Activated CD8-positive, alpha-beta memory T cell treated with anti-CD3 and anti-CD28 coated beads for 48 hours (primary cell): ENCODE data around the gene ERFL.
"Not testable (repeated sequence)": the region's sequence is repeated elsewhere in the genome, so short reads cannot be mapped to it uniquely, and the experiment has no call there.

ENCODE experiments used
- DNase-seq, 3 experiments: peaks; one replicate each; pipeline ENCODE4 v3.0.0-alpha.2; 2020; ENCODE audit warnings: low read depth in 2 of 3, low spot score in 2 of 3

ERFL gene

DNA sequence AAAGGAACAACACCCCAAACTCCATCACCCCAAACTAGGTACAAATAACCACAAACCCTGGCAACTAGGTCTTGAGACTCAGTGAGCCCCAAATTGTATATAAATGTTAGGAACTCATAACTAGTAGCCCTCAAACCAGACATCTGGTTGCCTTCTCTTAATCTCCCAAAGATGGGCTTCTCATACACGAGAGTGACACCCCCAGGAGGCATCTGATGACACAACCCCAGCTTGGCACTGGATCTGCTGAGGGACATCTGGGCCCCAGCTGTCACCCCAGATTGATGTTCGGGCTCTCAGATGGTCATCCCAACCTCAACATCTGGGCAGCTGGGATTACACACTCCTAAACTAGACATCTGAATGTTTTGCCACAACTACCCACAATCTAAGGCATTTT is 16.1 kb upstream of the ERFL start:
- DNase-seq, result no peak

DNA sequence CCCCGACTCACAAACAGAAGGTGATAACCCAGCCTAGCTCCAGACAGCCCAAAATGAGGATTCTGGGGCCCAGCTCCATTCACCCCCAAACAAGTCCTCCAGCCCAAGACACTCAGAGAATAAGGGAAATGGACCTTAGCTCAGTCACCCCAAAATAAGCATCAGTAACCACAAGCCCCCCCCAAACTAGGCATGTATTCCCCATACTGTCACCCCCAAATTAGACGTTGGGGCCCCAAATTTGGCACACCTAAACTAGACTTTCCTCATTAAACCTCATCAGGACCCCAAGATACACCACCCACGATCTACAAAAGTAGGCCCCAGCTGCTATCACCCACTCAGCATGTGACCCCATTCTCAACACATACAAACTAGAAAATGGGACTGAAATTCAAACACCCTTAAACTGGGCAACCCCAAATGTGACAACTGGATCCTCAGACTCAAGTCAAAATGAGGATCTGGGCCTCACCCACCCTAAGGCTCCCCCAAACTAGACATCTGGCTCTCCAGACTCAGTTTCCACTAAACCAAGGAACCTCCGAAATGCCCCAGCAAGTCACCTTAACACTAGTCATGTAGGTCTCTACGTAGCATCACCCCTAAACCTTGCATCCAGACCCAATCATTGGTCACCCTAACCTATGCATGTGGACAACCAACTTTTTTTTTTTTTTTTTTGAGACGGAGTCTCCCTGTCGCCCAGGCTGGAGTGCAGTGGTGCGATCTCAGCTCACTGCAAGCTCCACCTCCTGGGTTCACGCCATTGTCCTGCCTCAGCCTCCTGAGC is 13.4 kb upstream of the ERFL start:
- no peak for DNase-seq

DNA sequence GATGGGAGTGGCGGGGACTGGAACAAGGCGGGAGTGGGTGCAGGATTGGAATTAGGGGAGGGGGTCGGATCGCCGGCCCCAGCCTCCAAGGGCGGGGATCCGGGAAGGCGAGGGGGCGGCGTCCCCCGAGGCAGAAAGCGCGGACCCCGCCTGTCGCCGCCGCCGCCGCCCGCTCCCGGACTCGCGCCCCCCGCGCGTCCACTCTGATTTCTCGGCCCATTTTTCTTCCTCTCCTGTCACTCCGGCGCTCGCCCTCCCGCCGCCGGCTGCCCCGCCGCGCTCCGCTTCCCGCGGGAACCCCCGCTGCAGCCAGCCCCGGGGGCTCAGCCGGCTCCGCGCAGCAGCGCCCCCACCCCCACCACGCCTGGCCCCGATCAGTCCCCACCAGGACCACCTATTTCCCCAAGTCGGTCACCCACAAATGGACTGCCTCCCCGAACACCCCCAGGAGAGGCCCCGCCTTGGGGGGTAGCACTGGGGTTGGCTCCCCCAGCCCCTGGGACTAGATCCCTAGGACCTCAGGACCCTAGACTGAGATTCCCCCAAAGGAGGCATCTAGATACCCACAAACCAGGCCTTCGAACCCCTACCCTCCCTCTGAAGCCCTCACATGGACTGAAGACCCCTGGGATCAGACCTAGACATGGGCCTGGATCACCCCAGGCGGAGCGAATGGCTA is 12.6 kb upstream of the ERFL start:
- DNase-seq, result no peak

DNA sequence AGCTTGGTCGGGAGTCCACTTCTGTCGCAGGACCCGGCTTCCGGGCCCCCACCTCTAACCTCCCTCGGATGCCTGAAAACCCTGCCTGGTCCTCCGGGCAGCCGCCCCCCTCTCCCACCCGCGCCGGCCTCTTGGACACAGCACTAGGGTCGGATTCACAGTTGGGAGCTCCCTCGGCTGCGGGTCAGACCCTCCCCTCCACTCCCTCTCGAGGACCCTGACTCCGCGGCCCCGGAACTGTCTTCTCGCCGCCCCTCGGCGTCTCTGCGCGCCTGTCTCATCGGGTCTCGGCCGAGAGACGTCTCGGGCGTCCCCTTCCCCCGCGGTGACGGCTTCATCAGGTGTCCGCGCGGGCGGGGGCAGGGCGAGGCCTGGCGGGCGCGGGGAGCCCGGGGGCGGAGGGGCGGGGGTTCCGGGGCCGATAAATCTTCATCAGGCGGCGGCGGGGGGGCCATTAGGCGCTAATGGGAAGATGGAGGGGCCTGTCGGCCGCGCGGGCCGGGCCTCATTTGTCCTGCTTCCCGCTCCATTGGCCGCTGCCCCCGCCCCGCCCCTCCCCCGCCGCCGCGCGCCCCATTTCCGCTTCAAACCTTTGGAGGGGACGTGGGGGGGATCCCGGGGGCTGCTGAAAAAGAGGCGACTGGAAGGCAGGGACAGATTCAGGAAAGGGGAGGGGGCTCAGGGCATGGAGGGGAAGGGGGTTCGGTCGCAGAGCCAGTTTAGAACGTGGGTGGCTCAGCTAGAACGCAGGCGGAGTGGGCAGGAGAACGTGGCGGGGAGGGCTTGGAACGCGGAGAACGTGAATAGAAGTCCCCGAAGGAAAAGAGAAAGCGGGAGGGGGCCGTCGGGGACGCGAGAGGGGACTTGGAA is 11.8 kb upstream of the ERFL start:
- no peak for DNase-seq

DNA sequence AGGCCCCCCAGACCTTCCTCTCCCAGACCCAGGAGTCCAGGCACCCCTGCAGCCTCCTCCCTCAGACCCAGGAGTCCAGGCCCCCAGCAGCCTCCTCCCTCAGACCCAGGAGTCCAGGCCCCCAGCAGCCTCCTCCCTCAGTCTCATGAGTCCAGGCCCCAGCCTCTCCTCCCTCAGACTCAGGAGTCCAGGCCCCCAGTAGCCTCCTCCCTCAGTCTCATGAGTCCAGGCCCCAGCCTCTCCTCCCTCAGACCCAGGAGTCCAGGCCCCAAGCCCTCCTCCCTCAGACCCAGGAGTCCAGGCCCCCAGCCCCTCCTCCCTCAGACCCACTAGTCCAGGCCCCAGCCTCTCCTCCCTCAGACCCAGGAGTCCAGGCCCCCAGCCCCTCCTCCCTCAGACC is 11.0 kb upstream of the ERFL start:
- DNase-seq, result not testable (repeated sequence)

DNA sequence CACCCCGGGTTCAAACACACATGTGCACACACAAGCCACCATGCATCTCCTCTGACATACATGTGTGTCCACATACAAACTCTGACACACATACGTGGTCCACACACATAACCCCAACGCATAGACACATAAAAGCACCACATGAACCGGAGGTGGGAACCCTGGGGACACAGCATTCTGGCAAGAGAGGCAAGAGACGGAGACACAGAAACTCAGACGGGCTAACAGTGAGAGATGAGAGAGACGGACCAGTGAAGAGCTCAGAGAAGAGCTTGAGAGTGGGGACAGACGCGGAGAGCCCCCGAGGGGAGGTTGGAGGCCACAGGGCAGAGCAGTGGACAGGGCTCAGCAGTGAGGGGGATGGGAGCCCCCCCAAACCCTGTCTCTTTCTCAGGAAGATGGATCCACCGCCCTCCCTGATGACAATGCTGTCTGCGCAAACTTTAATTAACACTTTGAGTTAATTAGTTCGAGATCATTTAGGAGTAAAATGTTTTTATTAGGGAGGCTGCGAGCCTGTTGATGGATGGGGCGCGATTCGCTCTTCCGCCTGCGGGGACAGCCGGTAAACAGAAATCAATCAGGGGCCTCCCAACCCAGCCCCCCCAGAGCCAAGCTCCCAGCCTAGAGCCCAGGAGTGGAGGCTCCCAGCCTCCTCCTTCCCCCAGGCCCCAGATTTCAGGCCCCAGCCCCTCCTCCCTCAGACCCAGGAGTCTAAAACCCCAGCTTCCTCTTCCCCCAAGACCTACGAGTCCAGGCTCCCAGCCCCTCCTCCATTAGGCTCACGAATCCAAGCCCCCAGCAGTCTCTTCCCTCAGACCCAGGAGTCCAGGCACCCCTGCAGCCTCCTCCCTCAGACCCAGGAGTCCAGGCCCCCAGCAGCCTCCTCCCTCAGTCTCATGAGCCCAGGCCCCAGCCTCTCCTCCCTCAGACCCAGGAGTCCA is 9.5 kb upstream of the ERFL start:
- no peak for DNase-seq

DNA sequence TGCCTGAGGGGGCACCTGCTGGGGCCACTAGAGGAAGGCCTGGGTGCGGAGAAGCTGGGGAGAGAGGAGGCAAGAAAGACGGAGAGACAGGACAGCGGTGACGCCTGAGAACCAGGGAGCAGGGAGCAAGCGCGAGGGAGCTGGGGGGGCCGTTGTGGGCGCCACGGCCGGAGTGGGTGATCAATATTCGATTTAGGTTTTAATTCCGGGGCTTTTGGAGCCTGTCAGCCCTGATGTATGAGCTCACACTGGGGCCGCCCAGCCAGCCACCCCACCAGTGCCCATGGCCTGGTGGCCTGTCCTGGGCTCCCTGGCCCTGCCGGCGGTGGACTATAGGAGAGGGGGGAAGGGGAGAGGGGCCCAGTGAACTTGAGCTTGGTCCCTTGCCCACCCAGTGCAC is 8.7 kb upstream of the ERFL start:
- DNase-seq, result no peak

DNA sequence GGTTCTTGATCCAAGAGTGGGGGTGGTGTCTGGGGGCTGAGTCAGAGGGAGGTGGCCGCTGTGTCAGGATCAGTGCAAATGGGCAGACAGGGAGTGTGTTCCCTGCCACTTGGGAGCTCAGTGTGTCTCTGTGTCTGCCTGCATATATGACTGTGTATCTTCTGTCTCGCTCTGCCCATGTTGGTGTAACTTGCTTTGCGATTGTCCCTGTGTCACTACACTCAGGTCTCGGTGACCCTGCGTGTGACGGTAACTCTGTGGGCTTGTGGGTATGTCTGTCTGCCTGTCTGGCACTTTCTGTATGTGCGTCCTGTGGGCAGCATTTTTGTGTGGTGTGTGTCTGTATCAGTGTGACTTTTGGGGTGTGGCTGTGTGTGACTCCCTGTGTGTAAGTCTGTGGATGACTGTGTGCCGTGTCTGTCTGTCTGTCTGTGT is 8.2 kb upstream of the ERFL start:
- no peak for DNase-seq

DNA sequence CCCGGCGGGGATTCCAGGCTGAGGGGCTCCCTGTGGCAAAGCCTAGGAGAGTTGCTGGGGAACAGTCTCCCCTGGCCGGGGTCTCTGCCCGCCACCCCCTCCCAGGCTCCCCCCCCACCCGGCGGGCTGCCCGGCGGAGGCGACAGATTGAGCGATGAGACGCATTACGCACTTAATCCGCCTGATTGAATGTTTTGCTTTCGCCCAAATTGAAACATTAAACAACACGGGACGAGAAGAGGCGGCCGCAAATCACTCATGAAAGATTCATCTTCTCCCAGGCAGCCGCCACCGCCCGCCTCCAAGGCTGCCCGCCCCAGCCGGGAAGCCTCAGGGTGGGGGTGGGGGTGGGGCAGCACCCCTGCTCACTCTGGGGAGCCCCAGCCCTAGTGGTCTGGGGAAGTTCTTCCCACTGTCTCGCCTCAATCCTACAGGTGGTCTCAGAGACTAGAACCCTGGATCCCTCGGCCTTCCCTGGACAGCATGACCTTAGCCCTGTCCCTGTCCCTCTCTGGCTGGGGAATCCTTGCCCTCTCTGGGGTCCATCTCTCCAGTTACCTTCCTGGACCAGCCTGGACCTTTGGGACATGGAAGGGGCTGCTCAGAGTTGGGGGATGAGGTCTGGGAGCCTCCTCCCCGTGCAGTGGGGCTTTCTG is 7.6 kb upstream of the ERFL start:
- no peak for DNase-seq

DNA sequence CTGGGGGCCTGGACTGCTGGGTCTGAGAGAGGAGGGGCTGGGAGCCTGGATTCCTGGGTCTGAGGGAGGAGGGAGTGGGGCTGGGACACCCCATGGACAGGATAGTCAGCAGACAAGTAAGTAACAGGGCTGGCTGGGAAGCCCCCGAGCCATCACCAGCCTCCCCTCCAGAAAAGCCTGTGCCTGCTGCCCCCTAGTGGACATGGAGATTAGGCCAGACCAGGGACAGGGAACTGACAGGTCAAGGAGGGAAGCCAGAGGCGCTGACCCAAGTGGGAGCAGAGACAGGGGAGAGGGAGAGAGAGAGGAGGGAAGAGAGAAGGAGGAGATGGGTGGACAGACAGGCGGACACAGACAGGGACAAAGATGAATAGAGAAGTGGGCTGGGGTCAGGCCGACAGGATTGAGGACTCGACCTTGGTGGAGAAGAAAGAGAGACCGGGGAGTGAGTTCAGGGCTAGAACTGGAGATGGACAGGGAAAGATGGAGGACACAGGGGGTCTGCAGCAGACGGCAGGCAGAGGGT is 6.7 kb upstream of the ERFL start:
- DNase-seq, result peak; percentile 44 to 84 (median 60)

DNA sequence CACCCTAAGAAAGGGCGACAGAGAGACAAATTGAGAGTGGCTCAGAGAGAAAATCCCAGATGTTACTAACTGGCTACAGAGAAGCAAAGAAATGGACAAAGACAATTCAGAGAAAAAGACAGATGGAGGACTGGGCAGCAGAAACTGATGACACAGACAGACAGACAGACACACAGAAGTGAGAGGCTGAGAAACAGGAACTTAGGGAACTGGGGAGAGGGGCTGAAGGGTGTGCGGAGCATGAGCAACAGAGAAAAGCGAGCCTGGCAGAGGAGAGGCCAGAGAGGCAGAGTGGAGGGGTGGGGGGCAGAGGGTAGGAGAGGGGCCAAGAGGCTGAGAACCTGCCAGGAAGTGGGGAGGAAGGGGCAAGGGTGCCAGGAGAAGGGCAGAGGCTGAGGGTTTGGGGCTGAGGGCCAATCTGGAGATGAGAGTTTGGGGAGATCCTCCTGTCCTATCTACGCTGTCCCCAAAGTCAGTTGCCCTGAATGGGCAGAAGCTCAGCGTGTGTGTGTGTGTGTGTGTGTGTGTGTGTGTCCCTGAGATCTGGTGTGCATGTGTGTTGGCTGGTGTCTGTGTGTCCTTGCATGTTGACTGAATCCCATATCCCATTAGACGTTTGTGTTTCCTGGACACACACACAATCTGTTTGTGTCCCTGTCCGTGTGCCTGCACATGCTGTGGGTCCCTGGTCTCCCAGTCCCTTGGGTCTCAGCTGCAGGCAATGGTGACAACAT is 5.6 kb upstream of the ERFL start:
- no peak for DNase-seq

DNA sequence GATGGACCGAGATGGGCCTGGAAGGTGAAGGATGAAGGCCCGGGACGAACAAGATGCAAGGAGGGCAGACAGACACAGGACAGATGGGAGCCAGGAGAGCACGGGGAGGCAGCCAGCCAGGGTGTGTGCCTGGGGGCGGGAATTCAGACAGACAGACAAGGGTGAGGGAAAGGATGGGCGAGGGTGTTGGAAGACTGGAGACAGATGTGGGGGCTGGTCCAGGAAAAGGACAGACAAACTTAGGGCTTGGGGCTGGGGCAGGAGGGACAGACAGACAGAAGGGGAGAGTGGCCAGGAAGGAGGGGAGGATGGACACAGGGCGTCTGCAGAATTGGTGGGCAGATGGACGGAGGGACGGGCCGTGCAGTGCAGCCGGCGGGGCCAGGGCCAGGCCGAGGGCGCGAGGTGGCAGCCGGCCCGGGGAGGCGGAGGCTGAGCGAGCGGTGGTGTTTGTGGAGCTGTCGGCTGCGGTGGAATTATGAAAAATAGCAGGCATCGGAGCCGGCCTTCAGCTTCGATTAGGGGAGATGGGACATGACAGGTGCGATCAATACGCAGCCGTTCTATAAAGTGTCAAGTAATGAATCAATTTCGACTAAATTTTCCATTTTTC is 4.6 kb upstream of the ERFL start:
- DNase-seq, result no peak

DNA sequence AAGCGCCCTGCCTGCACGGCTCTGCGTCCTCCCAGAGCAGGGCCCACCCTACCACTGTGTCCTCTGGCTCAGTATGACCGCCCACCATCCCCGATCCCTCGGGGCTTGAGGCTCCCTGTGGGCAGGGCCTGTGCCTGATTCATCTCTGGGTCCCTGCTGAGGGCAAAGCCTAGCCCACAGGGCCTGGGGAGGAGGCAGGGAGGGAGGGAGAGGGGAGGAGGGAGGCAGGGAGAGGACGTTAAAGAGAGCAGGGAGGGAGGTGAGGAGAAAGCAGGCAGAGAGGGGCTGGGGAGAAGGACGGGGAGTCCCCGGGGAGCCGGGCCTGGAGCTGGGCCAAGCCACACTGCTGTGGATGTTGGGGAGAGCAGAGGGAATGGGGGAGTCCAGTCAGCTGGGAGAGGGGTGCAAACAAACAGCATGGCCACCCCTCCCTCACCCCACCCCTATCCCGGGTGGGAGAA is 4.0 kb upstream of the ERFL start:
- no peak for DNase-seq

DNA sequence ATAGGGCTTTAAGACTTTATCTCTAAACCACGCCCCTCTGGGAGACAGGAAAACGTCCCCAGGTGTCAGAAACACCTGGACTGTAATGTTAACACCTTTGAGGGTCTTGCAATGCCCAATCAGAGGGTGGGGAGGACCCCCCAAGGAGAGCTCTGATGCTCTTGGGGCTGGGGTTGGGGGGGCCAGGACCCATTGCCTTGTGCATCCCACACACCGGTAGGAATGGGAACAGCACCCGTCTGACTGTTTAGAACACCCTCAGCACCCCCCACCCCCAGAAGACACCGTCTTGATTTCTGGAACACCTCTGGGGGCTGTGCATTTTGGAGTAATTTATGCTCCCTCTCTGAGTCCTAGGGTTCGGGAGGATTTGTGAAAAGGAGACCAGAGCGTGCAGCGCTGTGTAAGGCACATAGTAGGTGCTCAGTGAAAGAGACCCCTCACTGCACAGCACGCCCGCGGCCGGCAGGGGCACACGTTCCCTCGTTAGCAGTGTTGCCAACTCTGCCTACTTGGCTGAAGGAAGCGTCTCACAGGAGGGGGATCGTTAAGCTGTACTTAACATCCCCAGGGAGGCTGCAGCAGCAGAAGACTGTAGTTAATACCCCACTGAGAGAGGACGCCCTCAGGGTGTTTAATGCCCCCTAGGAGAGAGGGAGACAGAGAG is 2.8 kb upstream of the ERFL start:
- DNase-seq, result no peak

DNA sequence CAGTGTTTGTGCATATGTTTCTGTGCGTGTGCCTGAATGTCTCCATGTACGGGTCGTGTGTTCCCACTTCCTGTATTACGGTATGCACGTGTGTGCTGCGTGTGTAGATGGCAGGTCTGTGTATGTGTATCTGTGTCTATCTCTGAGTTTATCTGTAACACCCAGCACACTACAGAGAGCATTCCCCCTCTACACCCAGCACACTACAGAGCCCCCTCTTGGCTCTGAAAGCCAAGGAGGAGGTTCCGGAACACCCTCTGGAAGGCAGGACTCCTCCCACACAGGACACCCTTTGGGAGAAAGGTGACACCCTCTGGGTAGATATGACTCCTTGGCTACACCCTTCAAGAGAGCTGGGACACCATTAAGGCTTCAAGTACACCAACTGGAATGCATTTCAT is 2.1 kb upstream of the ERFL start:
- no peak for DNase-seq

DNA sequence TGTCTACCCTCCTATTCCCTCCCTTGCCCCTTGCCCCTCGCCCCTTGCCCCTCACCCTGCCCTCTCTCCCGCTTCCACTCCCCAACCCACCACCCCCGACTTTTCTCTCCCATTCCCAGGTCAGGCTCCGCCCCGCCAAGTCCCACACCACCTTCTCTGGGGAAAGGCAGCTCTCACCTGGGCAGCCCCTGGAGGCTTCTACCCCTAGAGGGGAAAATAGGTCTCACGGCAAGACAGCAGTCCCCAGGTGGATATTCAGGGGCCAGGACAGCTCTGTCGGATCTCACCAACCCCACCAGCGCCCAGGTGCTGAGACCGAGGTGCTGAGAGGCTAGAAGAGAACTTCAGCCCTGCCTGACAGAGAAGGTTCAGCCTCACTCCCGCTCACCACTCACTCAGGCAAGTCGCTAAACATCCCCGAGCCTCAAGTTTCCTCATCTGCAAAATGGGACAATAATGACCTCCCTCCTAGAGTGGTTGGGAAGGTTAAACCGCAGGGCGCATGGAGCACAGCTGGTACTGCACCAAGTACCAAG is 1.4 kb upstream of the ERFL start:
- DNase-seq, result no peak

DNA sequence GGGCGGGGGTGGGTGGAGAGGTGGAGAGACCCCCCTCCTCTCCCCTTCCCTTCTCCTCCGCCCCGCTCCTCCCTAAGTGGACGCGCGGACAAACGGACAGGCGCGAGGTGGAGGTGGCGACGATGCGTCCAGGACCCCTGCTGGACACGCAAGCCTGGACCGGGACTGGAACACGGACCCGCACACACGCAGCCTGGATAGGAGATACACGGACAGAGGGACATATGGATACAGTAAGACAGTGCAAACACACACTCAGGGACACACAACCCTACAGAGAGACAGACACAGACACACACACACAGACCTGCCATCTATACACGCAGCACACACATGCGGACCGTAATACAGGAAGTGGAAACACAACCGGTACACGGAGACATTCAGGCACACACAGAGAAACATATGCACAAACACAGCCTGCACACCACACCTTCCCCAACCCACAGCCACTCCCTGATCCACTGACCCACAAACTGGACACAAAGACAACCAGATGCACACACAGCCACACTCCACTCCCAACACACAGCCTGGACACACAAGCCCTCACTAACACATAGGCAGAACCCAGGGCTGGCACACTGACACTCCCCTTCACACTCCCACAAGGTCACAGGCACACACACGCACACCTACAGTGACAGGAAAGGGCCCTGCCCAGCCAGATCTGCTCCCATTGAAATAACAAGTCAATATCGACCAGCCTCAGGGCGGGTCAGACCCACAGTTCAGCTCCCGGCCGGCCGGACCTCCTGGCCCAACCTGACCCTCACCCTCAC is 696 bp upstream of the ERFL start:
- DNase-seq, result no peak
